CD4-positive, alpha-beta T cell treated with Interleukin-4 for 4 hours (primary cell): ENCODE results near the gene PPP1R26.

Source experiments
- DNase-seq: peaks from one replicate; pipeline ENCODE4 v3.0.0-alpha.2; 2020

Gene PPP1R26

DNA sequence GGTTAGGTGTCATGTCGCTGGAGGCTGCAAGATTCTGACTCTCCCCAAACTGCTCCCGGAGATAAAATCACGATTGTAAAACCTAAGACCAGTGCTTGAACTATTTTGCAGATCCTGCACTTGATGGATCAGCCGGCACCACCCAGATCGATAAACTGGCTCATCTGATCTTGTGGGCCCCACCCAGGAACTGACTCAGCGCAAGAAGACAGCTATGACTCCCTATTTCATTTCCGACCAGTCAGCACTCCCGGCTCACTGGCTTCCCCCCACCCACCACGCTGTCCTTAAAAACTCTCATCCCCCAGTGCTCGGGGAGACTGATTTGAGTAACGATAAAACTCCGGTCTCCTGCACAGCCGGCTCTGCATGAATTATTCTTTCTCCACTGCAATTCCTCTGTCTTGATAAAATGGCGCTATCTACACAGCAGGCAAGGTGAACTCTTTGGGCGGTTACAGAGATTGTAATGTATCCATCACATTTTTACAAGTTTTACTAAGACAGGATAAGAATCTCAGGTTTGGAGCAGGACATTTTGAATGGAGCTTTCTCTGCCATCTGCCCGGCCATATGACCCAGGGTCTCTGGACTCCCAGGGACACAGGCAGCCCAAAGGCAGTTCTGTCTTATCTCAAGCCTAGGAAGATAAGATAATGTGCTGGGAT, 10.6 kb upstream of the PPP1R26 start:
- DNase-seq: peak; percentile 62

DNA sequence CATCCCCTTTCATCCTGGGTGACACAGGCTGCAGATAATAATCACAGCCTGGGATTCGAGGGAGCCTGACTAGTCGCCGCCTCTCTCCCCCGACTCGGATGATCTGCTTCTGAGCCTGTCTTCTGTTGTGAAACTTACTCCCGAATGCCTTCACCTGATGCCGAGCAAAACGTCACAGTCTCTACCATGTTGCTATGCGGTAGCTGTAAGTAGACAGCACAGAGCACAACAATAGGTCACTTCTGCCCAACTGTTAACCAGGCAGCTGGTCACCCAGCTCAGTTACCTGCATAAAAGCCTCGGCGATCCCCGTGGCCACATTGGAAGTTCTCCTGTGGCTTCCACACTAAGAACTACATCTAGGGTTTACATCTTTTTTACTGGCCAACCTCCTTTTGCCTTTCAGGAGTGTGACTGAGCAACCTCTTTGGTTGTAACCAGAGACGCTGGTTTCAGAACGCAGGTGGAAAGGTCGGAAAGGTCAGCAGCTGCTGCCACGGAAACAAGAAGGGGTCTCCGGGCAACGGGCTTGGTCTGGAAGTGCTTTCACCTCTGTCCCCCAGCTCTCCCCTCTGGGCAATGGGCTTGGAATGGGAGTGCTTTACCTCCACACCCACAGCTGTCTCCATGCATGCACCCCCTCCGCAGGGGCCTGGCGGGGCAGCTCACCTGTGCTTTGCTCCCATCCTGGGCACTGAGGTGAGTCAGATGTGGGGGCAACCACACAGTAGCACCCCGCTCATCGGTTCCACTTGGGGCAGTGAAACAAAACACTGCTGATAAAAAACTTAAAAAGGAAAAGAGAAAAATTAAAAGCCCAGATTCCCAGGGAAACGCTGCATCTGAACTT, 7.6 kb upstream of the PPP1R26 start:
- no peak for DNase-seq

DNA sequence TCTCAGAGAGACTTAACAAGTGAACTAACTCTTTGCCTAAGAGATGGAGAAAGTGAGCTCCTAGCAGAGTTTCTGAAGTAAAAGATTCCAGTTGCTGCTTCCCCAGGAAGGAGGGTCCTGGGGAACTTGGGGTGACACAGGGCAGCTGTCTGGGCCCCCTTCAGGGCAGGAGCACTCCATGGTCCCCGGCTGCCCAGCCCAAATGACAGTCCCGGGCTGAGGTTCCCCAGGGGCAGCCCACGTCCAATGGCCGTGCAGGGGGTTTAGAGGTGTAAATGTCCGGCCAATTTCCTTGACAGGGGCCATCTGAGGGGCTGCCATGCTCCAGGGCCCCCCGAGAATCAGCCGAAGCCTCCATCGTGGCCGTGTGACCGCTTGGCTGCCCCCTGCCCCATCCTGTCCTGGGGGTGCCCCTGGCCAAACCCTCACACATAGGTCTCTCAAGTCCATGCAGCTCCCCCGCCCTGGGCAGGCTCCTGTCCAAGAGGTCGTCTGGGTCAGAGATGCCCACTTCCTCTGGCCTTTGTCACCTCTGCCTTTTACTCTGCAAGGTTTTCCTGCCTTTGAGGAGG, 5.5 kb upstream of the PPP1R26 start:
- DNase-seq: no peak

DNA sequence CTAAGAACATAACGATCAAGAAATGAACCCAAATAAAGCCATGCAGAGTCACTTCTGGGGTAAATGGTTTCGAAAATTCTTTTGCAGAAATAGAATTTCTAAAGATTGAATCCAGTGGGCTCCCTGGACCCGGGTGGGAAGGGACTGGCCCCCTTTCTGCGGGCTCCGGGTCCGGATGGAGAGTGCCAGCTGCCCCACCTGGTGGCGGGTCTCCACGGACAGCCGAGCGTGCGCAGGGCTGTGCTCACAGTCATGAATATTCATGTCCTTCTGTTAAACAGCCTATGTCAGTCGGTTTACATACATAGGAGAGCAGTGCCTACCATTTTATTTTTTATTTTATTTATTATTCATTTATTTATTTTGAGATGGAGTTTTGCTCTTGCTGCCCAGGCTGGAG, 4.7 kb upstream of the PPP1R26 start:
- no peak for DNase-seq

DNA sequence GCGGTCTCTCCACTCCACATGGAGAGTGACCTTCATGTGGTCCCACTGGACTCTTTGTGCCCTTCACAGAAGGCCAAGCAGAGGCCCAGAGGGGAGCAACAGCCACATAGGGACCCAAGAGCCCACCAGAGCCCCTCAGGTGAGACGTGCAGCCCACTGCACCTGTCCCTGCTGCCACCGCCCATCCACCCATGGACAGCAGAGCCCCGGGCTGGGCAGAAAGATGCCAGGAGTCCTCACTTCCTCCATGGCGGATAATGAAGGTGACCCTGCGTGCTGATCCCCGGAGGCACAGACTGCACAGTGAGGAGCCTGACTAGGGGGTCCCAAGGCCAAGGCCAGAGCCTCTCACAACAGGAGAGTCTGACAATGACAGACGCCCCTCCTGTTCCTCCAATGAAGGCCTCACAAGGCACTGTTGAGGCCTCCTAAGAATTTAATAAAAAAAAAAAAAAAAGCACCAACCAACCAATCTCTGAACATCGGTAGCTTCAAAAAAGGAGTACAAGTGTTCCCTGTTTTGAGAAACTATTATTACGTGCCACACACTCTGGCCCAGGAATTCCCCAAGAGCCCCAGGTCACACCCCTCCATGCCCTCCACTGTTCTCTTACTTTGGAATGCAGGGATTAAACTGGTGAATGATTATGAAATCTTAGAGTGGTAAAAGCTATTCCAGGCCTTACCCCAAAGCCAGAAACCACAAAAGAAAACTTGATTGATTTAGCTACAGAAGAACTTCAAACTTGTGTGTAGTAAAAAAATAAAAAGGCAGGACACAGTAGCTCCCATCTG, 2.8 kb upstream of the PPP1R26 start:
- no peak for DNase-seq

DNA sequence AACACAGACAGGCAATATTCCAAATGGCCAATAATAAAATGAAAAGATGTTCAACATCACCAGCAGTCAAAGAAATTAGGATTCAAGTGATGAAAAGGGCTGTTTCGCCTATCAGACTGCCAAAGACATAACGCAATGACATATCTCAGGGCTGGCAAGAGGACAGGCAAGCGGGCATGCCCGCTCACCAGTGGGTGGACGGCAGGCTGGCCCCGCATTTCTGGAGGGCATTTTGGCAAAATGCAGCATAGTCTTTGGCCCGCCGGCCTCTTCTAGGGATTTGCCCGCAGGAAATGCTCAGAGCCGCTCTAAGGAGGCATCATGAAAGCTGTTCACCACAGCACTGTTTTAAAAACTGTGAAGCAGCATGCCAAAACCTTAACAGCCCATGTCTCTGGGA, 1.4 kb upstream of the PPP1R26 start:
- DNase-seq: no peak

DNA sequence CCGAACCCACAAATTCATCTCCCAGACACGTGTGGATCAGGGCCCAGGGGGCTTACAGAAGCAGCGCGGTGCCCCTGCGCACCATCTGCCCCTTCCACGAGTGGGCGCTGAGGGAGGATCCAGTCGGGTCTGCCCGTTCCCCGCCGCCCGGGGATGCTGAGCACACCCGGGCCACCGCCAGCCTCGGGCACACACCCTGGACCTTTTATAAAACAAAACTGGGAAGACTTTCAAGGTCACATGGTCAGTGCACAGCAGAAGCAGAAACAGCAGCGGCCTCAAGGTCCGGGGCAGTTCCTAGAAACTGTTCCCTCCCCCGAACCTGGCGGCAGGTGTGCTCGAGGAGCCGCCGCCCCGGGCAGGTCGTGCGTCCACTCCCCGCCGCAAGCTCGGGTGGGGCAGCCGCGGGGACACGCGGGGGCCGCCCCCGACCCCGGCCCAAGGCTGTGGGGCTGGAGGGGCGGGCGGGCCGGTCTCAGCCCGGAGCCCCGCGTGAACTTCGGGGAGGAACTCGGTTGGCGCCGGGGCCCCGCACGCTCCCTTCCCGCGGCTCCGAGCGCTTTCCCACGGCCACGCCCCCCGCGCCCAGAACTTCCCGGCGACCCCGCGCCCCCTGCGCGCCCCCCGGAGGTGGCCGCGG, 633 bp upstream of the PPP1R26 start:
- no peak for DNase-seq

DNA sequence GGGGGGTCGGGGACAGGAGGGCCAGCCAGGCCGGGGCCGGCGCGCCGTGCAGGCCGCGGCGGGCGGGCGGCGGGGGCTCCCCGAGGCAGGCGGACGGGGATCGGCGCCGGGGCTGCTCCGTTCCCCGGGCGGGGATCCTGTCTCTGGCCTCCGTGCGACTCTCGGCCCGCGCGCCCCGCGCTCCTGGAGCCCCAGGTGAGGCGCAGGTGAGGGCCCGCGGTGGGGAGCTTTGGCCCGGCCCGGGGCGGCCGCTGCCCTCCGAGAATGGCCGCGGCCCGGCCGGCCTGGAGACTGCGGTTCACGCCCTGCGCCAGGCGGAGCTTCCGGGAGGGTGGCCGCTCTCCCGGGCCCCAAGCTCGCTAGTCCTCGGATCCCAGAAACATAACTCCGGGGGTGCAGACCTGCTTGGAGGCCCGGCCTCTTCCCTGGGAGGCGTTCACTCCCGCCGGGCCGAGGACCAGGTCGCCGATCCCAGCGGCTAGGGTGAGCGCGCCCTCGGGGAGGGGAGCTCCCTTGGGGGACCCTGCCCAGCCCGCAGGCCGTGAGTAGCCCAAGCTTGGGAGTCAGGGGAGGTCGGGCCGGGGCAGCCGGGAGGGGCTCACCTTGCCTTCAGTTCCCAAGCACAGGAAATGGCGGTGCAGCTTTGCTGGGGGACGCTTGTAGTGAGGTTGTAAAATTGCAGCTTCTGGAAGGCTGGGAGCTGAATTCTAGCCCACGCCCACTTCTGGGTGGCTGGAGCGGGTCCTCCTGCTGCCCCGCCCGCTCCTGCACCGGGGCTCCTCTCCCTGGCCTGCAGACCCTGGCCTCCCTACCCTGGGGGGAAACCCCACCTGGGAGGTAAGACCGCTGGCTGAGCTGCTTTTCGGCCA, 723 bp downstream of the PPP1R26 start:
- no peak for DNase-seq

DNA sequence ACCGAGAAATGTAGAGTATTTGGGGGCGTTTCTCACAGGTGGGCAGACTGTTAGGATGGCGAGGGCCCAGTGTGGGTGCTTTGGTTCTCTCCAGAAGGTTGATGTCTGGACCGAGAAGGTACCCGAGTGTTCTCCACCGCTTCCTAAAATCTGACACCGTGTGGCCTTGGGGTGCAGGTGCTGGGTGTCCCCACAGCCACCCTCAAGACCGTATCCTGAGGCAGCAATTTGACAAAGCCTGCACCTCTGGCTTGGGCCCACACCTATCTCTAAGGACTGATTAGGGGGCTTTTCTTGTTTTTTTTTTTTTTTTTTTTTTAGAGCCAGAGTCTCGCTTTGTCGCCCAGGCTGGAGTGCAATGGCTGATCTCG, 1.3 kb downstream of the PPP1R26 start:
- no peak for DNase-seq

DNA sequence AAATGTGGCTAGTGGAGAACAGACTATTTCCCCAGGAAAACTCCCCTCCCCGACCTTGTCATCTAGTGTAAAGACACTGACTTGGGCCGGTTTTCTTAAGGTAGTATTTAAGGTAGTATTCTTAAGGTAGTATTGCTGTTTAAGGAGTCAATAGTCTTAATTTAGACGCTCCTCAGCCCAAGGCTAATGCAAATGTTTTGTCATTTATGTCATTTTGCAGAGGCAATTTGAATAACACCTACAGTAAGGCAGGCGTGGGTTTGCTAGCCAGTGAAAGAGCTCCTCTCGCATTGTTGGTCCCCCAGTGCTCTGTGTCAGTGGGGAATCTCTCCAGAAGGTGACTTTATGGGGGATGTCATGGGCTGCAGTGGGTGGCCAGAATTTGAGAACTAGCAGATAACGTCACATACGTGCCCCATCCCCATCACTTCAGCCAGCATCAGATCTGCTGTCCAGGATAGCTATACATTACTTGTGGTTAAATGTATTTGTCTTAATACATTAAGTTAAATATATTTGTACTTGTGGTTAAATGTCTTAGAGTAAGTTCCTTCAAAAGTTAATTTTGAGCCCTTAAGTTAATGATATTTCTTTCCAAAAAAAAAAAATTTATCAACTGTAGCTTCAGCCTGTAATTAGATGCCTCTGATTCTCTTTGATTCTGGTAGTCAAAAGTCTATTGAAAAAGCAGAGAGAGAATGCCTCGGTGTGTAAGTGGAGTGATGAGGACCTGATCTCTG, 2.6 kb downstream of the PPP1R26 start:
- DNase-seq: no peak

DNA sequence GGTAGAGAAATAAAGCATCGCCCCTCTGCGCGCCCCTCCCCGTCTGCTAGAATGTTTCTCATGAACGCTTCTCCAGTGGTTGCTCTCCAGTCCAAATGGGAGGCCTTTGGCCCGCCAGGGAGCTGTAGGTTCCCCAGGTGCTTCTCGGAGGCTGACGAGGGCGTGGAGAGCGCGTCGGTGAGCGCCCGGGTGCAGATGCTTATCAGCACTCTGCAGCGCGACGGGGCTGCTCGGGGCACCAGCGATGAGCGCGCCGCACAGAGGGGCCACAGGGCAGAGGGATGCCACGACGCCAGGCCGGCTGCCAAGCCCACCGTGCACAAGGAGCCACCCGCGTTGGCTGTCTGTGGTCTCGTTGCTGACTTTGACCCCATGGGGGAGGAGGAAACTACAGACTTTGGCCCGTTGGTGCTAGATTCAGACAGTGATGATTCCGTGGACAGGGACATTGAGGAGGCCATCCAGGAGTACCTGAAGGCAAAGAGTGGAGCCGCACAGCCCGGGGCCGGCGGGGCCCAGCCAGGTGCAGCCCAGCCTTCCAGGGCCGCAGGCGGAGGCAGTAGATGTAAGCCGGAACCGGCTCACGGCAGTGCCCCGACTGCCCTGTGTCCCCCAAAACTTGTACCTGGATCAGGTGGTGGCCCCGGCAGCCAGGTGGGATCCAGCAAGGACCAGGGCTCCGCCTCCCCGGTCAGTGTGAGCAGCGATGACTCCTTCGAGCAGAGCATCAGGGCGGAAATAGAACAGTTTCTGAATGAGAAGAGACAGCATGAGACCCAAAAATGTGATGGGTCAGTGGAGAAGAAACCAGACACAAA, 5.1 kb downstream of the PPP1R26 start:
- no peak for DNase-seq

DNA sequence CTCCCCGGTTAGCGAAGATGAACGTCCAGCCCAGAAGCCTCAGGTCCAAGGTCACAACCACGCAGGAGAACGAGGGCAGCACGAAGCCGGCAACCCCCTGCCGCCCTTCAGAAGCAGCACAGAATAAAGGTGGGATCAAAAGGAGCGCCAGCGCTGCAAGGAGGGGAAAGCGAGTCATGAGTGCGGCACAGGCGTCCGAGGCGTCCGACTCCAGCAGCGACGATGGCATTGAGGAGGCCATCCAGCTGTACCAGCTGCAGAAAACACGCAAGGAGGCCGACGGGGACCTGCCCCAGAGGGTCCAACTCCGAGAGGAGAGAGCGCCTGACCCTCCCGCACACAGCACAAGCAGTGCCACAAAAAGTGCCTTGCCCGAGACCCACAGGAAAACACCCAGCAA, 5.8 kb downstream of the PPP1R26 start:
- DNase-seq: no peak

DNA sequence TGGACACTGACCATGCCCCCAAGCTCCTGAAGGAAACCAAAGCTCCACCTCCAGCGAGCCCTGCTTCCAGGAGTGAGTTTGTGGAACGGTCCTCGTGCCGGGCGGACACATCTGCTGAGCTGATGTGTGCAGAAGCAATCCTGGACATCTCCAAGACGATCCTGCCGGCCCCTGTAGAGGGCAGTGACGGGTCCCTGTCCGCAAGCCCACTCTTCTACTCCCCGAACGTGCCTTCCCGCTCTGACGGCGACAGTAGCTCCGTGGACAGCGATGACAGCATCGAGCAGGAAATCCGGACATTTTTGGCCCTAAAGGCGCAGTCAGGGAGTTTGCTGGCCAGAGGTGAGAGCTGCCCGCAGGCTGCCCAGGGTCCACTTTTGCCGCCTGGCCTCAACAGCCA, 6.2 kb downstream of the PPP1R26 start:
- DNase-seq: no peak

DNA sequence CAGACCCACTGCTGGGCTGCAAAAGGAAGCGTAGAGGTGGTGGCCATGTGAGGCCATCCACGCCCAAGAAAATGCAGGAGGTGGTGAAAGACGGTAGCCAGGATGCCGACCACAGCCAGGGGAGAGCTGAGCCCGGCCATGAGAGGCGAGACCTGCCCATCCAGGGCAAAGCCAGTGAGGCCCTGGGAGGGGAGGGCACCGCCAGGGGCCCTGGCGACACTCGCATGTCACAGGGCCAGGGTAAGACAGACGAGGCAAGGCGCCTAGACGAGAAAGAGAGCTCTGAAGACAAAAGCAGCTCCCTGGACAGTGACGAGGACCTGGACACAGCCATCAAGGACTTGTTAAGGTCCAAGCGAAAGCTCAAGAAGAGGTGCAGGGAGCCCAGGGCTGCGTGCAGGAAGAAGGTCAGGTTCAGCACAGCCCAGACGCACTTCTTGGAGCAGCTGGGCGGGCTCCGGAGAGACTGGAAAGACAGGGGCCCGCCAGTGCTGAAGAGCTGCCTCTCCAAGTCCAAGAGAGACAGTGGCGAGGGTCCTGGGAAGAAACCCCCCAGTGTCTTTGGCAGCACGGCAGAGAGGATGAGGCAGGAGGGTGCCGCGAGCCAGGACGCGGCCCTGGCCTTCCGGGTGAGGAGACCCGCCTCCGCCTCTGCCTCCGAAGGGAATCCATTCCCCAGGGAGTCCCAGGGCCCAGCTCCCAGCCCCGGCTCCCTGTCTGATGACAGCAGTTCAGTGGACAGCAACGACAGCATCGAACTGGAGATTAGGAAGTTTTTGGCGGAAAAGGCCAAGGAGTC, 6.9 kb downstream of the PPP1R26 start:
- DNase-seq: no peak

DNA sequence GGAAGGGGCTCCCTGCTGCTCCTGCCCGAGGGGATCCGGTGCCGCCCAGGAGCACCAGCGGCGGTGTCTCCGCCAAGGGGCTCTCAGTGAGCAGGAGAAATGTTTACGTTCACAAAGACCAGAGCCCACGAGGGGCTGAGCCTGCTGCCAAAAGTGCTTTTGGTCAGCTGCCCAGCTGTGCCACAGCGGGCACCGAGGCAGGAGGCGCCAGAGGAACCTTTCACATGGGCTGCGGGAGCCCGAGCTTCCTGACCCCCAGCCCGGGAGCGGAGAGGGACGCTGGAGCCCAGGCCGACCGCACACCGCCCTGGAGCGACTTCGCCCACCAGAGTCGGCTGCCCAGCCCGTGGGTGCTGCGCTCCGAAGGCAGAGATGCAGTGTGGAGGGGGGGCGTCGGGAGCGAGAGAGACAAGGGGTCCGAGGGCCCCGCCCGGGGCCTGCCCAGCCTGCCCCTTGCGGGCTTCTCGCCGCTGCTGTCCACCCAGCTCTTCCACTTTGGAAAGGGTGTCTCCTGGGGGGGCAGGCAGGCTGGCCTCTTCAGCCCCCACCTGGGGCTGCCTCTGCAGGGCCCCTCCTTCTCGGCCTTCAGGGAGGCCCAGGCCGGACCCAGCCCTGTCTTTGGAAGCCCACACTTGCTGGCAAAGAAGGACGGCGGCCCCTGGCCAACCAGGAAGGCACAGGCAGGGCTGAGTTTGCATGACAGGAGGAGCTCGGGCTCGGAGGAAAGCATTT, 7.9 kb downstream of the PPP1R26 start:
- no peak for DNase-seq

DNA sequence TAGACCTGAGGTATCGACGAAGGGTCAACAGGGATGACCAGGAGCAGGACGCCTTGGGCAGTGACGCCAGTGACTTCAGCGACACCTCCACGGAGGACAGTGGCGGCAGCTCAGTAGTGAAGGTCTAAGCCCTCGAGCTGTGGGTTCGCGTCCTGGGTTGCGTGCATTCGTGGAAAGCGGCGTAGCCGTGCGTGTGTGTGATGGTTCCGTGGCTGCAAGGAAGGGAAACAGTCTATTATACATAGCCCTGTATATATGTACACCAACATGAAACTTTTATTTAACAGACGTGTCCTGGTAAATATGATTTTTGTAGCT, 8.4 kb downstream of the PPP1R26 start:
- DNase-seq: no peak

DNA sequence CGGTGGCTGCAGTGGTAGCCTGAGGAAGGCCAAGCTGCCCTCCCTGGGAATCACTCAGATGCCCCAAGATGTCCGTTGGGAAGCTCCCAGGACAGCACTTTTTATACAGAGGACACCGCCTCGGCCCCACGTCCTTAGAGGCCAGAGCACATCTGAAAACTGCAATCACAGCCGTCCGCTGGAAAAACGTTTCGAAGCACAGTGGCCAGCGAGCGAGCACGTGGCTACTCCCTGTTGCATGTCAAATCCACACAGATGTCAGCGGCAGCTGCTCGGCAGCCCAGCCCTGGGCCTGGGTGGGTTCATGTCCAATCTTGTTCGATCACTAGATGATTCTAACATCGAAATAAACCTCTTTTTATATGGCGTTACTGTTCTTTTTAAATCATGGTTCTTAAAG, 8.9 kb downstream of the PPP1R26 start:
- DNase-seq: no peak

DNA sequence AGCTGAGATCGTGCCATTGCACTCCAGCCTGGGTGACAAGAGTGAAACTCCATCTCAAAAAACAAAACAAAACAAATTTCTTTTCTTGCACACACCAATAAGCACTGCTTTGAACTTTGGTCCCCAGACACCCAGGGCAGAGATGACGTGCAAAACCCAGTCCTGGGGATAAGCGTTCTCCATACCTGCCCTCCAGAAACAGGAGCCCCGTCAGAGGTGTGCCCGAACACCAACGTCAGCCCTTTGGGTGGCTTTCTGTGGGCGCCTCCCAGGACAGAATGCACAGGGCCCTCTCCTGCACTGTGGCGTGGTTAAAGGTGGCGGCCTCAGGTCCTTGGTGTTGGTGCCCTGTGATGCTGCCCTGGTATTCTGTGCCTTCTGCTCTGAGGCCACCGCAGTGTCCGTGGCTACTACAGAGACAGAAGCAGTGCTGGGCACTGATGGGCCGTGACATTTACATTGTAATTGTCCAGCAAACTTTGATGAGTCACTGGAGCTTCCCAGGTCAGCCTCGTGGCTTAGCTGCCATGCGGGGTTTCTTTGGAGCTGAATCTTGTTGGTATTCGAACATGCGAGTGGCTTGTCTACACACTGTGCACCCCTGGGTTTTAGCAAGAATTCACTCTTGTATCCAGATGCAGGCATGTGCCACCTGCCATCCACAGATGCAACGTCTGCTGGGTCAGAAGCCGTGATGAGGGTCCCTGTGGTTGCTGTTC, 9.8 kb downstream of the PPP1R26 start:
- DNase-seq: no peak
